BLaER1 treated with 17β-estradiol and CSF1 and Interleukin-3, amounts not matched to agents 10 nM and 100 nM (cell line): Measurements from ENCODE around the gene DCP1B.

Experiments
- H3K27ac ChIP-seq, 11 experiments: shearing (Covaris generic); formaldehyde crosslinking; 2 replicates each; pipeline ENCODE4 v1.8.1; 2022
- H3K27me3 ChIP-seq, 11 experiments: shearing (Covaris generic); formaldehyde crosslinking; 2 replicates each; pipeline ENCODE4 v1.8.1; 2022
- H3K36me3 ChIP-seq, 11 experiments: shearing (Covaris generic); formaldehyde crosslinking; 2 replicates each; pipeline ENCODE4 v1.8.1; 2022
- H3K4me1 ChIP-seq, 10 experiments: shearing (Covaris generic); formaldehyde crosslinking; 2 replicates each; pipeline ENCODE4 v1.8.1; 2022
- H3K4me2 ChIP-seq, 11 experiments: shearing (Covaris generic); formaldehyde crosslinking; 2 replicates each; pipeline ENCODE4 v1.8.1; 2022
- H3K4me3 ChIP-seq, 10 experiments: shearing (Covaris generic); formaldehyde crosslinking; 2 replicates each; pipeline ENCODE4 v1.8.1; 2022
- H3K9ac ChIP-seq, 11 experiments: shearing (Covaris generic); formaldehyde crosslinking; 2 replicates each; pipeline ENCODE4 v1.8.1; 2022
- H3K9me3 ChIP-seq, 11 experiments: shearing (Covaris generic); formaldehyde crosslinking; replicated peaks in 1 of 11; 2 replicates each; pipeline ENCODE4 v1.8.1; 2022
- H4K20me1 ChIP-seq, 11 experiments: shearing (Covaris generic); formaldehyde crosslinking; 2 replicates each; pipeline ENCODE4 v1.8.1; 2022
- Cebpa-rat ChIP-seq, 11 experiments: shearing (Covaris generic); IDR thresholded peaks; 2 replicates each; pipeline ENCODE4 v1.8.1; 2022

Gene DCP1B

GRCh38 chr12:1918081-1918883, 86.0 kb downstream of the DCP1B start, which contains the start of gene CACNA2D4:
Gene CACNA2D4, minus strand, starts transcription at chr12:1918652. Its CDS starts 179 bp downstream, at chr12:1918473.
- H3K9me3 ChIP-seq, result no peaks in the 10 kb centered on the region
- peak within 1 kb of the TSS; percentile 94 to 100 (median 97) for H3K4me2 ChIP-seq
- peak within 1 kb of the TSS; percentile 79 to 92 (median 86) for H3K9ac ChIP-seq
- H3K27me3 ChIP-seq, result 0 out of 22 replicates have a peak, but pooled peaks cover 0 to 3% (median 0%) of the 10 kb centered on the region in 11 experiments
- TF ChIP-seq Cebpa-rat (IDR thresholded peaks at IDR 0.05), result no peak
- peak within 1 kb of the TSS; percentile 78 to 94 (median 89) for H3K27ac ChIP-seq
- peak within 1 kb of the TSS; percentile 55 to 80 (median 66) for H3K4me3 ChIP-seq
- no peaks in the 10 kb centered on the region for H3K36me3 ChIP-seq
- H3K4me1 ChIP-seq, result peaks cover 70 to 97% (median 96%) of the 10 kb centered on the region in 10 experiments
- H4K20me1 ChIP-seq, result no peaks in the 10 kb centered on the region

- no peaks in the 10 kb centered on the region for H3K9me3 ChIP-seq
- no peaks in the 10 kb centered on the region; a peak in 1 of 22 replicates for H3K36me3 ChIP-seq
- peak overlapping the region; percentile 79 to 92 (median 86) for H3K9ac ChIP-seq
- peak overlapping the region; percentile 94 to 100 (median 97) for H3K4me2 ChIP-seq
- peak overlapping the region; percentile 78 to 94 (median 89) for H3K27ac ChIP-seq
- peak overlapping the region; percentile 55 to 80 (median 66) for H3K4me3 ChIP-seq
- TF ChIP-seq Cebpa-rat (IDR thresholded peaks at IDR 0.05), result no peak
- peaks cover 66 to 97% (median 96%) of the 10 kb centered on the region in 10 experiments for H3K4me1 ChIP-seq
- 0 out of 22 replicates have a peak, but pooled peaks cover 0 to 4% (median 0%) of the 10 kb centered on the region in 11 experiments for H3K27me3 ChIP-seq
- no peaks in the 10 kb centered on the region for H4K20me1 ChIP-seq
Observed at GRCh38 chr12:1917172-1918070, 86.8 kb downstream of the DCP1B start.

- TF ChIP-seq Cebpa-rat (IDR thresholded peaks at IDR 0.05), result no peak
- Histone ChIP-seq H3K27me3 (0 out of 22 replicates have a peak, but pooled peaks cover 0 to 4% (median 0%) of the 10 kb centered on the region in 11 experiments), H3K27ac (peak overlapping the region; percentile 78 to 94 (median 89); a peak in 21 of 22 replicates), H3K4me1 (peaks cover 66 to 99% (median 97%) of the 10 kb centered on the region in 10 experiments), H3K36me3 (no peaks in the 10 kb centered on the region; a peak in 1 of 22 replicates), H3K9me3 (no peaks in the 10 kb centered on the region), H4K20me1 (no peaks in the 10 kb centered on the region), H3K4me2 (peak overlapping the region; percentile 94 to 100 (median 97)), H3K9ac (peak overlapping the region in 8 of 11 experiments; percentile 13 to 91 (median 86); a peak in 14 of 22 replicates), H3K4me3 (peak overlapping the region in 2 of 10 experiments; percentile 66 to 73; a peak in 1 of 20 replicates)
Observed at GRCh38 chr12:1916371-1917171, 87.7 kb downstream of the DCP1B start.

GRCh38 chr12:1915082-1915968, 88.9 kb downstream of the DCP1B start:
- Histone ChIP-seq H4K20me1 (no peaks in the 10 kb centered on the region), H3K9me3 (peaks cover 0 to 3% (median 0%) of the 10 kb centered on the region in 11 experiments; a peak in 1 of 22 replicates), H3K27me3 (0 out of 22 replicates have a peak, but pooled peaks cover 0 to 4% (median 0%) of the 10 kb centered on the region in 11 experiments), H3K9ac (peak overlapping the region in 8 of 11 experiments; percentile 13 to 91 (median 81); a peak in 15 of 22 replicates), H3K27ac (peak overlapping the region in 10 of 11 experiments; percentile 31 to 94 (median 89); a peak in 19 of 22 replicates), H3K4me2 (peak overlapping the region; percentile 94 to 100 (median 97)), H3K4me3 (no peak overlapping the region), H3K36me3 (no peaks in the 10 kb centered on the region; a peak in 2 of 22 replicates), H3K4me1 (peaks cover 61 to 94% (median 92%) of the 10 kb centered on the region in 10 experiments)
- TF ChIP-seq Cebpa-rat (IDR thresholded peaks at IDR 0.05), result peak in 4 of 11 experiments; percentile 33 to 57 (median 48); a peak in 5 of 22 replicates

- Histone ChIP-seq H3K9ac (peak overlapping the region in 4 of 11 experiments; percentile 24 to 85 (median 58); a peak in 5 of 22 replicates), H3K4me1 (peaks cover 51 to 84% (median 82%) of the 10 kb centered on the region in 10 experiments), H3K9me3 (peaks cover 0 to 7% (median 0%) of the 10 kb centered on the region in 11 experiments; a peak in 3 of 22 replicates), H3K27me3 (0 out of 22 replicates have a peak, but pooled peaks cover 0 to 4% (median 0%) of the 10 kb centered on the region in 11 experiments), H3K36me3 (peaks cover 0 to 3% (median 0%) of the 10 kb centered on the region in 11 experiments; a peak in 3 of 22 replicates), H3K4me3 (no peak overlapping the region), H4K20me1 (no peaks in the 10 kb centered on the region), H3K27ac (peak overlapping the region in 8 of 11 experiments; percentile 1 to 94 (median 89); a peak in 10 of 22 replicates), H3K4me2 (peak overlapping the region; percentile 25 to 100 (median 97); a peak in 19 of 22 replicates)
- TF ChIP-seq Cebpa-rat (IDR thresholded peaks at IDR 0.05), result no peak
Observed at GRCh38 chr12:1914114-1914911, 89.9 kb downstream of the DCP1B start.

GRCh38 chr12:1913377-1914113, 90.7 kb downstream of the DCP1B start:
- no peak overlapping the region for H3K4me3 ChIP-seq
- H4K20me1 ChIP-seq, result no peaks in the 10 kb centered on the region
- peak overlapping the region in 5 of 11 experiments; percentile 1 to 94 (median 89); a peak in 5 of 22 replicates for H3K27ac ChIP-seq
- peaks cover 0 to 3% (median 0%) of the 10 kb centered on the region in 11 experiments; a peak in 3 of 22 replicates for H3K36me3 ChIP-seq
- peak overlapping the region; percentile 25 to 100 (median 97); a peak in 19 of 22 replicates for H3K4me2 ChIP-seq
- 0 out of 22 replicates have a peak, but pooled peaks cover 0 to 4% (median 0%) of the 10 kb centered on the region in 11 experiments for H3K27me3 ChIP-seq
- peaks cover 43 to 76% (median 74%) of the 10 kb centered on the region in 10 experiments for H3K4me1 ChIP-seq
- peak overlapping the region in 4 of 11 experiments; percentile 24 to 85 (median 43); a peak in 5 of 22 replicates for H3K9ac ChIP-seq
- no peak for TF ChIP-seq Cebpa-rat (IDR thresholded peaks at IDR 0.05)
- peaks cover 0 to 9% (median 0%) of the 10 kb centered on the region in 11 experiments; a peak in 6 of 22 replicates for H3K9me3 ChIP-seq
